Measurements from ENCODE around the gene IKBKG.

Gene IKBKG

GRCh38 chrX:154596290-154596929 is 49.0 kb downstream of the IKBKG start:
- peak; percentile 63 for DNase-seq (ENCODE audit: low read depth)
- H3K4me3 ChIP-seq (ENCODE audit: low read depth, low read length) = no peak overlapping the region
- TF ChIP-seq MAX (IDR thresholded peaks at IDR 0.05; ENCODE audit: low read depth, low read length) (no peak), POLR2A (IDR thresholded peaks at IDR 0.05; ENCODE audit: extremely low read depth, insufficient read length) (no peak), CTCF (IDR thresholded peaks at IDR 0.05; ENCODE audit: low read depth, low read length) (no peak), MYC (IDR thresholded peaks at IDR 0.05; ENCODE audit: low read depth, low read length) (no peak)

- DNase-seq (ENCODE audit: low read depth) = no peak
- no peak overlapping the region for H3K4me3 ChIP-seq (ENCODE audit: low read depth, low read length)
- no peak for TF ChIP-seq POLR2A (IDR thresholded peaks at IDR 0.05; ENCODE audit: extremely low read depth, insufficient read length)
- TF ChIP-seq MYC (IDR thresholded peaks at IDR 0.05; ENCODE audit: low read depth, low read length) = no peak
- TF ChIP-seq CTCF (IDR thresholded peaks at IDR 0.05; ENCODE audit: low read depth, low read length) = no peak
- TF ChIP-seq MAX (IDR thresholded peaks at IDR 0.05; ENCODE audit: low read depth, low read length) = no peak
These were observed 49.8 kb downstream of the IKBKG start for GRCh38 chrX:154597221-154597620.

GRCh38 chrX:154598656-154599055 is 51.2 kb downstream of the IKBKG start:
- H3K4me3 ChIP-seq (ENCODE audit: low read depth, low read length) = no peak overlapping the region
- TF ChIP-seq MAX (IDR thresholded peaks at IDR 0.05; ENCODE audit: low read depth, low read length) (no peak), POLR2A (IDR thresholded peaks at IDR 0.05; ENCODE audit: extremely low read depth, insufficient read length) (no peak), CTCF (IDR thresholded peaks at IDR 0.05; ENCODE audit: low read depth, low read length) (no peak), MYC (IDR thresholded peaks at IDR 0.05; ENCODE audit: low read depth, low read length) (no peak)
- no peak for DNase-seq (ENCODE audit: low read depth)

GRCh38 chrX:154599531-154599930 is 52.1 kb downstream of the IKBKG start:
- no peak for TF ChIP-seq POLR2A (IDR thresholded peaks at IDR 0.05; ENCODE audit: extremely low read depth, insufficient read length)
- TF ChIP-seq MAX (IDR thresholded peaks at IDR 0.05; ENCODE audit: low read depth, low read length) = no peak
- no peak for DNase-seq (ENCODE audit: low read depth)
- H3K4me3 ChIP-seq (ENCODE audit: low read depth, low read length) = no peak overlapping the region

GRCh38 chrX:154600759-154601374 is 53.4 kb downstream of the IKBKG start:
- no peak for DNase-seq (ENCODE audit: low read depth)
- no peak overlapping the region for H3K4me3 ChIP-seq (ENCODE audit: low read depth, low read length)
- TF ChIP-seq CTCF (IDR thresholded peaks at IDR 0.05; ENCODE audit: low read depth, low read length) = no peak
- TF ChIP-seq POLR2A (IDR thresholded peaks at IDR 0.05; ENCODE audit: extremely low read depth, insufficient read length) = no peak
- TF ChIP-seq MYC (IDR thresholded peaks at IDR 0.05; ENCODE audit: low read depth, low read length) = no peak
- TF ChIP-seq MAX (IDR thresholded peaks at IDR 0.05; ENCODE audit: low read depth, low read length) = no peak

- TF ChIP-seq MYC (IDR thresholded peaks at IDR 0.05; ENCODE audit: low read depth, low read length) = no peak
- TF ChIP-seq CTCF (IDR thresholded peaks at IDR 0.05; ENCODE audit: low read depth, low read length) = no peak
- no peak for TF ChIP-seq POLR2A (IDR thresholded peaks at IDR 0.05; ENCODE audit: extremely low read depth, insufficient read length)
- no peak for TF ChIP-seq MAX (IDR thresholded peaks at IDR 0.05; ENCODE audit: low read depth, low read length)
- no peak overlapping the region for H3K4me3 ChIP-seq (ENCODE audit: low read depth, low read length)
- no peak for DNase-seq (ENCODE audit: low read depth)
These were observed 54.8 kb downstream of the IKBKG start for GRCh38 chrX:154602226-154602625.
